ENCODE results near the gene PEX12.
"Not testable (repeated sequence)": the region's sequence is repeated elsewhere in the genome, so short reads cannot be mapped to it uniquely, and the experiment has no call there.

PEX12 gene

DNA sequence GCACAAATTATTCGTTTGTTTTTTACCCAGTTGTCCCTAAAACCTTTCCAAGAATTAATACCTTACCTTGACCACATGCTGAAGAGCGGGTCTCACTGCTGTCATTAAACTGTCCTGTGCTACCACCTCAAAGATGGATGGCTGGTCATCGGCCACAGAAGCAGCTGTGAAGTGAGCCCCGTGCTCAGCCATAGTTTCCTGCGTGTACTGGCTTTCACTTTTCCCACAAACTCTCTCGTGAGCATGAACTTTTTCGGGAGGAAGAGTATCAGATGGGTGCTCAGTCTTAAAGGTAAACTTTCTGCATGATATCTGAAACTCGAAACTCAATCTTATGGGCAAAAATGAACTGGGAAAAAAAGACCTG lies 558 bp downstream of the PEX12 start:
- no peak for DNase-seq

GRCh38 chr17:35575759-35576158 lies 2.6 kb downstream of the PEX12 start:
- no peak for DNase-seq

DNA sequence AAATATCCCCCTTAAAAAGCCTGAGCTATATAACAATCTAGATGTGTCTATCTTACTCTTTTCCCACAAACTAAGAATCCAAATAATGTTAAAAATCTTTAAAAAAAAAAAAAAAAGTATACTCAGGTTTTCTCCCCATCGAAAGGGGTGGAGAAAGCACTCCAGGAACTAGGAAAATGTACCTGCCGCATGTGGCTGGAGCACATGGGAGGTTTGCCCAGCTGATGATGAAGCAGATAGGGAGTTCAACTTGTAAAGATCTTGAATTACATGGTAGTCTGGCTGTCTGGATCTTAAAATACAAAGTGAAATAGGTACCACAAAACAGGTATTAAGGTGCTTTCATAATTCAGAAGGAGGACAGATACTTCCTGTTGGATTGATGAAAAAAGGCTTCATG lies 9.0 kb downstream of the PEX12 start:
- no peak for DNase-seq

DNA sequence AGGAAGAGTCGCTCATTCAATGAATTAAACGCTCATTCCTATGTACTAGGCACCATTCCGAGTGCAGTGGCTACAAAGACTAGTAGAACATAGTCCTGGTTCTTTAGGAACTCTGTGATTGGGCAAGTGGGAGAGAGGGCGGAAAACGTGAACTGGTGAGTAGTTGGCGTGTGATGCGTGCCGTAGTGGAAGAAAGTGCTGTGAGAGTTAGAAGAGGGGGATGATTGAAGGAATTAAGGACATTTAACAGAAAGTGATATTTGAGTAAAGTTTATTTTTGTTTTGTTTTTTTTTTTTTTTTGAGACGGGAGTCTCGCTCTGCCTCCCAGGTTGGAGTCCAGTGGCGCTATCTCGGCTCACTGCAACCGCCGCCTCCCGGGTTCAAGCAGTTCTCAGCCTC lies 9.8 kb downstream of the PEX12 start:
- DNase-seq = no peak

- DNase-seq = no peak
Observed at GRCh38 chr17:35566968-35567367, 11.4 kb downstream of the PEX12 start.

DNA sequence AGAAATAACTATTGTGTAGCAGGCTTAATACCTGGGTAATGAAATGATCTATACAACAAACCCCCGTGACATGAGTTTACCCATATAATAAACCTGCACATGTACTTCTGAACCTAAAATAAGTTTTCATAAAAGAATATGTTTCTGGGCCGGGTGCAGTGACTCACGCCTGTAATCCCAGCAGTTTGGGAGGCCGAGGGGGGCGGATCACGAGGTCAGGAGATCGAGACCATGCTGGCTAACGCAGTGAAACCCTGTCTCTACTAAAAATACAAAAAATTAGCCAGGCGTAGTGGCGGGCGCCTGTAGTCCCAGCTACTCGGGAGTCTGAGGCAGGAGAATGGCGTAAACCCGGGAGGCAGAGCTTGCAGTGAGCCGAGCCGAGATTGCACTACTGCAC lies 15.2 kb downstream of the PEX12 start:
- DNase-seq = not testable (repeated sequence)

- no peak for DNase-seq
Observed at GRCh38 chr17:35560703-35561102, 17.7 kb downstream of the PEX12 start, which contains the start of gene SLFN14. SLFN14 (minus strand) TSS chr17:35560819; CDS start chr17:35558062, 2,757 bp downstream.

DNA sequence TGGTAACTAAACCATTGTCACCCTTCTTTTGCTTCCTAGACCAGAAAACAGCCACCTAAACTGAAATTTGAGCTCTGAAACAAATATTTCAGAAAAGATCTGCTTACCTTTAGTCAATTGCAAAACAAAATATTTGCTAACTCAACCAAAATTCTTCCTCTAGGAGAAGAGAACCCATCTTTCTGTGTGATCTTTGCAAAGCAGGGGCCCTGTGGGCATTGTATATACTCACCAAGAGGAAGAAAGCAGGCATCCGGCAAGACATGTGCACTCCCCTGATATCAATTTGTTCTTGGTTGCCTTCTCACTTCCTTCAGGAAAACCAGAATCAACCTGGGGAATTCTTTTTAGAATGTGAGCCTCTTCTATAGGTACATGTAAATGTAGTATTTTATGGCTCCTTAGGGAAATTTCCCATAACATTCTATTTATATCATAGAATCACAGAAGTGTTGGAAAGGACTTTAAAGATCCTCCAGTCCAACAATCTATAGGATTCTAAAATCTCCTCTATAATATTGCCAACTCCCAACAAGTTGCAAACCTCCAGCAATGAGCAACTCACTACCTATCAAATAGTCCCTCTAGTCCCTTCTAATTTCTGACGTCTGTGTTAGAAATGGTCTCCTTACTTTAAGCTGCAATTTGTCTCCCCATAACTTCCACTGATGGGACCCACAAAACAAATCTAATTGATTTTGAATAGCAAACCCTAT lies 18.7 kb downstream of the PEX12 start:
- no peak for DNase-seq

DNA sequence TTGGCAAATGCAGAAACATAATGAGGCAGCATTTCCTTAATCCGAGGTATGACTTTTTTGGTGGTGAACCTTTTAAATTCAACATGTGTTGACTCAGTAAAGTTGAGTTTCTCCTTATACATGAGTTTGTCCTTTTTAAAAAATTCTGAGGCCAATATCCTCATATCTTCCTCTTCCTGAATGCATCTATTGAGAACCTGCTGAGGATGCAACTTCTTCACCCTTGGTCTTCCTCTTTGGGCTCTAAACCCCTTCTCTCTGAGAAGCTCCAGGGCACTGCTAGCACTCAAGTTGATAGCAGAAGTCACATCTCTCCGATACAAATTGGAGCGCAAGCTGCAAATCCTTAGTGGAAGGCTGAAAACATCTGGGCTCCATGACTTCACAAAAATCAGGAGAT lies 21.0 kb downstream of the PEX12 start:
- no peak for DNase-seq

DNA sequence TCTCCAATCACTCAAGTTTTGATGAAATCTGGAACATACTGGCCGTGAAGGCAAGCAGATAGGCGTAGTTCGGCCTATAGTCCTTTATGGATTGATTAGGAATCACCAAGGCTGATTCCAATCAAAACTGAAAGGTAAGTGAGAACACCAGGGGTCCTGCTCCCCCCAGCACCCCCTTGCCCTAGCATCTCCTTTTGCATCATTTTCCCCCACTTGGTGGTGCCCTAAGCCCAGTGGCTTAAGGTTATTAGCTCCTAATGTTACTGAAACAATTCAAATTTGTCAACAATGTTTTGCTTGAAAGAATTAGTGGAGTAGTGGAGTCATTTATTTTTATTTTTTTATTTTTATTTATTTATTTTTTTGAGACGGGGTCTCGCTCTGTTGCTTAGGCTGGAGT lies 22.7 kb downstream of the PEX12 start:
- no peak for DNase-seq

DNA sequence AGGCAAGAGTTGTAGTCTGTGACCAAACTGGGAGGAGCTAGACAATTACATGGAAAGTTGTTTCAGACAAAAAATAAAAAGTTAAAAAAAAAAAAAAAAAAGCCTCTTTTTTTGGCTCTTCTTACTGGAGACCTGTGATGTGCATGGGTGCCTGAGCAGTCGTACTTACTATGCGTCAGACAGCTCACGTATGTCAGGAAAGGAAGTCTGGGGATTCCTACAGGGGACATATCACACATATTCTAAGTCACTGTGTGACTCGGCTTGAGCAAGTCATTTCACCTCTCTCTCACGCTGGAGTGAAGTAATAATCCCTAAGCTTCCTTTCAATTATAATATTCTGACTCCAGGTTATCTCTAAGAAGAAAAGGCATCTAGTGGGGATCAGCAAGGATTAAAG lies 23.7 kb downstream of the PEX12 start:
- no peak for DNase-seq

DNA sequence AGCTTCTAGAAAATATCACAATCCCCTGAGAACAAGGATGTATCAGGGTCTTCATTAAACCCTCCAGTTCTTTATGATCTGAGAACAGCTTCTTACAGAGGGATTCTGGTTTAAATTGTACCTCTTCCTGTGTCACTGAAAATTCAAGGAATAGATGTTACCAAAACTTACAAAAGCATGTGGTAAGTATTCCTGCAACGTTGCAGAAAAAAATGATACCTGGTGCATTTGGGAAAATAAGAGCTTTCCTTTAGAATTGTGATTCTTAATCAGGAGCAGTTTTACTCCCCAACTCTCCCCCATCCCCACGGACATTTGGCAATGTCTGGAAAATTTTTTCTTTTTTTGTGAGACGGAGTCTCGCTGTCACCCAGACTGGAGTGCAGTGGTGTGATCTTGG lies 25.1 kb downstream of the PEX12 start:
- DNase-seq = no peak

GRCh38 chr17:35548978-35549377 lies 29.4 kb downstream of the PEX12 start:
- DNase-seq = no peak

DNA sequence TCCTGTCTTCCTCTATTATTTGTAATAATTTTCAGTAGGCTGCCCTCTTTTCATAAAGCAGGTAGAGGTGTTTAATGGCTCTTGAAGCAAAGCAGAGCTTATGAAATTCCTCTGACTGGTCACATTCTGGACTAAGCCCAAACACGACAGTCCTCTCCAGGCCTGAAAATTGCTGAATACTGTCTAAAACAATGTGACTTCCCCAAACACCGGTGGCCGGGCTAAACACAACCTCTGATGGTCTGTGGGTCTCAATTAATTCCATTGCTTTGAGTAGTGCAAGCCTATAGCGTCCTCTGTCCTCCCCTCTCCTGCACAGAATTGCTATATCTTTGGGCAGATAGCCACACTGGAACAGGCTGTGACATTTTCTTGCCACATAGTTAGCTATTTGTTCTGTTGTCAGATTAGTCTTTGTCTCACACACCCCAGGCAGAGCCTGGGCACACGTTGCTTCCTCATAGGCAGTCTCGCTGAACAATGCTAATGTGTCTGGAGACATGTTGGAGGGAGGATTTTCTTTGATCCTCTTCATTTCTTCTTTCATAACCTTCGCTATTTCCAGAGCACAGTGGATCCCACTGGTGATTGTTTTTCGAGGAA lies 30.1 kb downstream of the PEX12 start:
- no peak for DNase-seq

DNA sequence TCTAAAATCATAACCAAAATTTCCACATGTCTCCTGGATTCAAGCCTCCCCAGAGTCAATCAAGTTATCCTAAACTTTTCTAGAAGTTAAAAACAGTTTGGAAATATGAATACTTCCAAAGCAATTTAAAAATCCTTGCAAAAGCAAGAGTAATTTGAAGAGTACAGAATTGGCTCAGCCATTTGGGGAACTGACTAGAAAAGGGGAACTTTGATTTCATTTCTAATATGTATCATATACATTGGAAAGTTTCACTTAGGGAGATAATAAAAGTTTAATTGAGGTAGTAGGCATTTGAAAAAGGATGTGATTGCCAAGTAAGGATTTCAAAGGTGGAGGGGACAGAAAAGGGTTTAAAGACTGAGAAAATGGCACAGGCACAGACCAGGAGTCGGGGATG lies 31.9 kb downstream of the PEX12 start:
- DNase-seq = no peak

GRCh38 chr17:35545150-35545549 lies 33.2 kb downstream of the PEX12 start:
- no peak for DNase-seq

DNA sequence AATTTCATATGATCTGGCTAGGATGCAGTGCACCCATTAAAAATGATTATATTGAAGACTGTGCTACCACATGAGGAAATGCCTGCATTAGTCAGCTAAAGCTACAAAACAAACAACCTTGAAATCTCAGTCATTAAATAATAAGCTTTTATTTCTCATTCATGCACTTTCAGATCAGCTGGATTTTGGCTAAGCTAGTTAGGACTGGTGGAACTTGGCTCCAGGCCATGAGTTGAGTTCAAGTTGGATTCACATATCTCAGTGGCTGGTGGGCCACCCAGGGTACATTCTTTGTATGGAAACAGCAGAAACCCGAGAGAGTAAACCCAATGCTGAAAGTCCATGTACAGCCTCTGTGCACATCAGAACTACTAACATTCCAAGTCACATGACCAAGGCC lies 34.5 kb downstream of the PEX12 start:
- DNase-seq = no peak

DNA sequence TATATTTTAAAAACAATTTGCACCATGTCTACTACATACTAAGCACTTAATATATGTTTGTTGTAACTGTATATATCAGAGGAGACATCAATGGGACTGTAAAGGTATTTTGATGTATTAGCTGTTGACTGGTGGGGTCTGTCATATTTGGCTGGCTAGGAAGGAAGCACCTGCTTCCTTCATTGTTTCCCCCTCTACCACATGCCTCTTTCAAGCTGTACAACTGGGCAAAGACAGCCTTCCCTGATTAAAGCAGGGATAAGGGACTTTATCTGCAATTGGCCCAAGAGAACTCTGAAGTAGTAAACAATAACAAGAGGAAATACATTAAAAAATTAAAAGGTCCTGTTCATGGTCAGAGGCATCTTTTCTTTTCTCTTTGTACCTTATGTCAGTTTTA lies 35.4 kb downstream of the PEX12 start:
- DNase-seq = no peak

DNA sequence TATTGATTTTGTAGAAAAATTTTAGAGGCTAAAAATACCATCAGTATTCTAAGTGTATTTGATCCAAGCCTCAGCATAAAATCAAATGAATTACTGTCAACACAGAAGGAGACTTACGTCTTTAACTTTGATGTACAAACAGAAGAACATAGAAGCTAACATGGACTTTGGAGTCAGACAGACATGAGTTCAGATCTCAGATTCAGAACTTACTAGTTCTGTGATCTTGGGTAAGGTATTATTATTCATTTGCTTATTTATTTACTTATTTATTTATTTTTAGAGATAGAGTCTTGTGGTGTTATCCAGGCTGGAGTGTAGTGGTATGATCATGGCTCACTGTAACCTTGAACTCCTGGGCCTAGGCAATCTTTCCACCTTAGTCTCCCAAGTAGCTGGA lies 36.9 kb downstream of the PEX12 start:
- no peak for DNase-seq

DNA sequence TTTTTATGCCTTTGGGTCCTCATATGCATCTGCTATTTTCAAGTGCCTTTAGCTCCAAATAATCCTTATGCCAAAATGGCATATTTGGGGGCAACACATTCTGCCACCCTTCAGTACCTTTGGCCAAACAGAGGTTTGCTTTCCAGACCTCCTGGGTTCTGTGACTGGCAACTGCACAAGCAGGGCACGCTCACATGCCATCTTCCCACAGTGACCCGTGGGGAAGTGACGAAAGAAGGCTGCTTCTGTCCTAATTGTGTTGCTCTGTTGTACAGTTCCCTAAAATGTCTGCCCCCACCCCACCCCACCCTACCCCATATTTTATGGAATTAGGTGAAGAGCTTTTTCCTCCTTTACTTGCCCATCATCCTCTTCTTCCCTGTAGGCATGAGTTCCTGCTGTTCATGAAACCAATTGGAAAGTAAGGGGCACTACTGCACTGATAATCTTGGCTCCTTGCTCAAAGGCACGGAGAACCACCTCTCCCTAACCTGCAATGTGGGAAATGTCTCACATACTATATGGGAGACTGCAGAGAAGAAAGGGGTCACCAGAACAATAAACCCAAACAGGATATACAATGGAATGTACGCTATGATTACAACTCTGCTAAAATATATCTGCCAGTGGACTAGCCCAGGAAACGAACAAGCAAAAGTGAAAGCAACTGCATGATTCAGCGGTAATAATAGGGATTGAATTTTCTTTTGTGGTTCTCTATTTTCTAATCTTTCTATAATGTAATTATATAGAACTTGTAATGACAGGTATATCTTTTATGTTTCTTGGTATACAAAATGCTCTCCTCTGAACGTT lies 37.6 kb downstream of the PEX12 start:
- DNase-seq = no peak

- DNase-seq = no peak
Observed at GRCh38 chr17:35539659-35540026, 38.7 kb downstream of the PEX12 start.

DNA sequence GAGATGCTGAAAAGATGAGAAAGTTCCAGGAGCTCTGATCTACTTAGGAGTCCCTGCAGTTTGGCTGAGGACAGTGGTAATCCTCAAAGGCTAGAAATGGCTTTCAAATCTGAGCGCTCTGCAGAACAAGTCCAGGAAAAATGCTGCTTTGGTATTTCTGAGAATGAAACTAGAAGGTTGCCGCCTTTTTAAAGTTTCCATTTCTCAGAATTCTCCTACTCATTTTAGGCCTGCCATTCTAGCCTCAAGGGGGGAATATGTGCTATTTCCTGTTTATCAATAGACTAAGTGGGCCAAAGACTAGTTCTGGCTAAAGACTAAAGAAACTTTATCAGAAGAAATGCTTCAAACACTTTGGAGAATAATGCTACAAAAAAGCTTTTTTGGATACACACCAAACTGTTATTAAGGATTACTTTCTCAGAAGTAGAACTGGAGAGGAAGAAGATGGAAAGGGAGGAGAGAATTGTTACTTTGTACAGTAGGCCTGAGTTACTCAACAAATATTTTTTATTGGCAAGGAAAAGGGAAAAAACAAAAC lies 40.7 kb downstream of the PEX12 start, which contains the start of gene SLFN12L:
Gene SLFN12L, minus strand, starts transcription at position 78 of the 541 bp plus-strand sequence. CDS start 15,314 bp downstream, outside the sequence.
- no peak for DNase-seq

GRCh38 chr17:35536664-35537171 lies 41.7 kb downstream of the PEX12 start:
- DNase-seq = no peak
